GM19468 (cell line): Measurements from ENCODE around the gene ENO4.

ENCODE experiments used
- ATAC-seq: cut with Tn5 transposase; IDR thresholded peaks from one replicate; pipeline ENCODE4 v1.9.1; 2021; ENCODE audit warnings: mild to moderate bottlenecking, moderate library complexity, moderate number of reproducible peaks; ENCODE audit not compliant: unreplicated experiment; ENCODE audit errors: extremely low read depth

Gene ENO4

GRCh38 chr10:116907245-116907987, 58.1 kb downstream of the ENO4 start:
- ATAC-seq, result no peak

DNA sequence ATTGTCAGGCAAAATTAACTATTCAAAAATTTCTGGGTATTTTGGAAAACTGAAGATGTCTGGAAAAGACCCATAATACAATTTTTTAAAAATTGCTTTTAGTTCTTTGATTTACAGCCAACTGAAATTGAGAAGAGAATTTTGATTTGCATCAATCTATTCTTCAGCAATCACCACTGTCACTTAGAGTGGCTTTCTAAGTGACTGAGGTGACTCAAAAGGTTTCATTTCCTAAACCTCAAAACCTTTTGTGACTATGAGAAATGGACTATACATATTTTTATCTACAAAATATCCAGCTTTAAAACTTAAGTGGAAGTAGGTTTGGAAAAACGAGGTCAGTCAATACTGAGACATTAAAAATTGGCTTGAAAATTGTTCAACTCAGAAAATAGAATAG, 60.0 kb downstream of the ENO4 start:
- no peak for ATAC-seq

DNA sequence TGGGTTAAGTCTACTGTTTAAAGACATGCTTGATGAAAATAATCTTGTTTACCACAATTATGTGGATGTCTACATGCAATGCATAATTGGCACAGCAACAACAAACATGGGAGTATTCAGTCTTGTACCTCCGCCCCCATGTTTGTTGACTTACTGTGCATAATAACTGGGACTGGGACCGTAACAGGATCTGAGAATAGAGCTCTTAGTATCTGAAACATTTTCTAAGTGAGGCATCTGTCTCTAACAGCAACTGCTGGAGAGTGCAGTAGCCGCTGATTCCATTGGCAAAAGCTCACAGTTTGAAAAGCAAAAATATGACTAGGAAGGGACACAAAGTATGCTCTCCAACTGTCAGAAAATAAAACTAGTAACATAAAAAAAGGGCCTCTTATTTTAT, 61.6 kb downstream of the ENO4 start:
- ATAC-seq, result no peak

GRCh38 chr10:116912162-116912561, 62.9 kb downstream of the ENO4 start:
- no peak for ATAC-seq

DNA sequence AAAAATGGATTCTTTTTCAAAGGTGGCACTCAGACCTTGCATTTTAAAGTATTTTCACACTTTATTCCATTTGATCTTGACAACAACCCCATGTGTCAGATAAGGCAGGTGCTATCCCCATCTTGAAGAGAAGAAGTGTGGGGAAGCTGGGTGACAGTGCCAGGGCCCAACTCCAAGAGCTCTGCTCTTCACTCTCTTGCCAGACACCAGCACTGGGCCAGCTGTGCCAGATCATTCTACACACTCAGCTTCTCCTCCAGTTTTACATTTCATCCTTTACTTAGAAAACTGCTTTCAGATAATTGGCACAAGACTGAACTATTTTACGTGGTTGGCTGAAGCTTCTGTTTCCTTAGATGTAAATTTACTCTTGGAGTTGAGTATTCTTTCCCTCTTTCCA, 64.4 kb downstream of the ENO4 start:
- ATAC-seq, result no peak

DNA sequence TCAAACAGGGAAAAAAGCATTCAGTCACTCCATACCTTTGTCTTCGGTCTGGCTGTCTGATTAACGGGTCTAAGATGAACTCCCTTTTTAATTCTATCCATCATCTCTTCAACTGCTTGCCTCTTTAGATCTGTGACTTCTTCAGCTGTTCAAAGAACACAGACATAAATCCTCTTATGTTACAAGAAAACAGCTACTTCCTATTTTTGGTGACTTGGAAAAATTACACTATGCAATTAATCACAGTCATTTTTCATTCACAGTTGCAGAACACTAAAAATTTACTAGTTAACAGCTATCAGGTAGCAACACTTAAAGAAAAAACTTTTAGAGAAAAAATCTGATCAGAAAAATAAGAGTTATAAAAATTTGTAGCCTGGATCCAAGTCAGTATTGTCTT, 66.0 kb downstream of the ENO4 start:
- no peak for ATAC-seq

DNA sequence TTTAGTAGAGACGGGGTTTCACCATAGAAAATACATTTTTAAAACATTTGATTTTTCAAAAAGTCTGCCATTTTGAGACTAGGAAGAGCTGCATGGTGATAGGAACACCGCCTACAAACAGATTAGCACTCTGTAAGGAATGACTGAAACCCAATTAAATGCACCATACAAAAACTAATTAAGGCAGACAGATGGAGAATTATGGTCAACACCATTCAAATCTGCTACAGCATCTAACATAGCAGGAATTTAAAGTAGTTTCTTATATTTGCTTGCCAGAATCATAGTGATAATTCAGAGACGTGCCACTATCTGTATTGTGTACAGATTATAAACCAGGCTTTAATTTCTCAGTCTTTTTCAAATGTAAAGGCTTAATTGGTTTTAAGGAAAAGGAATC, 68.2 kb downstream of the ENO4 start:
- ATAC-seq, result no peak

- ATAC-seq, result no peak
Observed at GRCh38 chr10:116918583-116918982, 69.3 kb downstream of the ENO4 start.

GRCh38 chr10:116919164-116919563, 69.9 kb downstream of the ENO4 start:
- ATAC-seq, result no peak

DNA sequence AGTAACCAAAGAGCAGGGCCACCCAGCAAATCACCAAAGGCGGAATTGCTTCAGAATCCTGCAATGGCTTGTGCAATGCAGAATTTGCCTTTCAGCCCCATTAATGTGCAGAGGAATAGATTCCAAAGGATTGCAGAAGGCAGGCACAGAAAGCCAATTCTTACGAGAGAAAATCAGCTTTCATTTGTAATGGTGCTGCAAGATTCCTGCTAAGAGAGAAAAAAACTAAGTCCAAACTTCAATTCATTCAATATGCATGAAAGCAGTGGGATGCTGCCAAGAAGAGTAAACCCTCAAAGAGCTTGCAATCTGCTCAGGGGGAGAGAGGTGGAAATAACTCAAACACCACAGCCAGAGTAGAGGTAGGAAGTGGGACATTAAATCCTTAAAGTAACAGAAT, 70.4 kb downstream of the ENO4 start:
- ATAC-seq, result no peak

DNA sequence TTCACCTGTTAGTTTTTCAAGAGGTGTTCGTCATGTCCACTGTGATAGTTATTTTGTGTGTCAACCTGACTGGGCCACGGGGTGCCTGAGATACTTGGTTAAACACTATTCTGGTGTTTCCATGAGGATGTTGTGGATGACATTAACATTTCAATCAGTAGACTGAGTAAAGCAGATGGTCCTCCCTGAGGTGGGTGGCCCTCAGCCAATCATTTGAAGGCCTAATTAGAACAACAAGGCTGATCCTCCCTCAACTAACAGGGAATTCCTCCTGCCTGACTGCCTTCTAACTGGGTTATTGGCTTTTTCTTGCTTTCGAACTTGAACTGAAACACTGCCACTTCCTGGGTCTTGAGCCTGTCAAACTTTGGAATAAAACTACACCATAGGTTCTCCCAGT, 75.8 kb downstream of the ENO4 start:
- no peak for ATAC-seq

GRCh38 chr10:116926426-116926825, 77.1 kb downstream of the ENO4 start:
- ATAC-seq, result no peak

GRCh38 chr10:116931806-116932205, 82.5 kb downstream of the ENO4 start:
- no peak for ATAC-seq
